ENCODE measurements around the gene ENPP5. TPM values are rescaled to one million over a fixed set of nuclear protein-coding genes. Genes with fewer than 3 reads are reported as not detected.

ENPP5 gene
- total and polyA plus RNA-seq, 8 donors = 1.0 to 6.4 (median 2.3) TPM; not detected in 1

- H3K27ac ChIP-seq = no peak overlapping the region
- H3K4me3 ChIP-seq = no peak overlapping the region
- peak in 1 of 2 donors; percentile 67 for DNase-seq
- WGBS, 5 donors = 59 to 83% (median 78%) methylated on average over 1 of the region's 1 CpG
- no peak for TF ChIP-seq POLR2AphosphoS5 (IDR thresholded peaks at IDR 0.05)
- no peak for TF ChIP-seq POLR2A (IDR thresholded peaks at IDR 0.05)
- no peak for TF ChIP-seq EP300 (IDR thresholded peaks at IDR 0.05)
- no peak for TF ChIP-seq CTCF (IDR thresholded peaks at IDR 0.05)
- H3K9me3 ChIP-seq = no peaks in the 10 kb centered on the region
- H3K4me1 ChIP-seq = no peaks in the 10 kb centered on the region
- intact Hi-C loops (cut with DNase I; ENCODE audit: low total_unique reads) = no loop called here
- no peaks in the 10 kb centered on the region for H3K36me3 ChIP-seq
- H3K27me3 ChIP-seq = no peaks in the 10 kb centered on the region
These were observed 57.4 kb downstream of the ENPP5 start for GRCh38 chr6:46113370-46113769.

Other genes with a start within 250 kb of the ENPP5 start
- 10 to 100 TPM in 1 of 5 donors, 1 to 10 TPM in 3, not detected in 1; 2.0 to 30.4 (median 9.2) TPM for gene CLIC5, start 155.1 kb downstream of the ENPP5 start, total RNA-seq
- 1 to 10 TPM in 1 of 3 donors, under 1 TPM in 2; 0.19 to 1.1 (median 0.43) TPM for gene CLIC5, start 155.1 kb downstream of the ENPP5 start, polyA plus RNA-seq
- 10 to 100 TPM in 3 of 5 donors, 1 to 10 TPM in 2; 2.6 to 24.6 (median 13.8) TPM for gene ENPP4, start 41.0 kb downstream of the ENPP5 start, total RNA-seq
- 1 to 10 TPM; 2.3 to 4.7 (median 3.8) TPM for gene ENPP4, start 41.0 kb downstream of the ENPP5 start, polyA plus RNA-seq